SU-DHL-6 (cell line): Measurements from ENCODE around the gene PAIP2.

Experiments
- H2AFZ ChIP-seq: fragments of 200-600 bp; sonication (generic); 2 replicates; pipeline ENCODE4 v1.6.1; 2014; ENCODE audit warnings: low read depth, mild to moderate bottlenecking, moderate library complexity, mixed read lengths, antibody characterized with exemption, low read length; ENCODE audit not compliant: severe bottlenecking
- H3F3A ChIP-seq: fragments of 200-600 bp; shearing (Covaris generic); 2 replicates; pipeline ENCODE4 v1.6.0; 2016; ENCODE audit warnings: antibody characterized with exemption, mild to moderate bottlenecking; ENCODE audit not compliant: insufficient read depth
- H3K27ac ChIP-seq: fragments of 200-600 bp; sonication (generic); 2 replicates; pipeline ENCODE4 v1.5.1; 2016; ENCODE audit warnings: low read depth, mild to moderate bottlenecking, low read length, moderate library complexity, mixed read lengths
- H3K27me3 ChIP-seq: fragments of 200-600 bp; sonication (generic), shearing (Covaris generic); 2 replicates; pipeline ENCODE4 v1.6.0; 2014; ENCODE audit warnings: mild to moderate bottlenecking, low read length
- H3K36me3 ChIP-seq: fragments of 200-600 bp; sonication (generic); 2 replicates; pipeline ENCODE4 v1.6.1; 2014; ENCODE audit warnings: mild to moderate bottlenecking, low read length, mixed read lengths
- H3K4me2 ChIP-seq: fragments of 300-600, 200-600 bp; shearing (Covaris generic), sonication (generic); 2 replicates; pipeline ENCODE4 v1.6.0; 2014; ENCODE audit warnings: low read length, low read depth, mild to moderate bottlenecking; ENCODE audit not compliant: poor library complexity, severe bottlenecking
- H3K4me3 ChIP-seq: fragments of 200-600 bp; sonication (generic); 2 replicates; pipeline ENCODE4 v1.5.1; 2014; ENCODE audit warnings: antibody characterized with exemption, low read length, mild to moderate bottlenecking, mixed read lengths; ENCODE audit not compliant: insufficient read depth, poor library complexity, severe bottlenecking
- H3K79me2 ChIP-seq: fragments of 200-600 bp; sonication (generic); 2 replicates; pipeline ENCODE4 v1.6.1; 2014; ENCODE audit warnings: mild to moderate bottlenecking, low read length, moderate library complexity; ENCODE audit not compliant: insufficient read depth
- H3K9ac ChIP-seq: fragments of 200-600 bp; sonication (generic); 2 replicates; pipeline ENCODE4 v1.7.0; 2014; ENCODE audit warnings: mild to moderate bottlenecking, low read length
- H3K9me2 ChIP-seq: fragments of 200-600 bp; sonication (generic); replicated peaks from 2 replicates; pipeline ENCODE4 v1.6.1; 2014; ENCODE audit warnings: low read length; ENCODE audit not compliant: insufficient read depth
- H3K9me3 ChIP-seq: fragments of 200-600 bp; sonication (generic); 2 replicates; pipeline ENCODE4 v1.6.1; 2014; ENCODE audit warnings: low read length, mixed read lengths; ENCODE audit not compliant: insufficient read depth
- H4K20me1 ChIP-seq: fragments of 200-600 bp; sonication (generic); 2 replicates; pipeline ENCODE4 v1.6.1; 2014; ENCODE audit warnings: low read depth, mild to moderate bottlenecking, antibody characterized with exemption, low read length, moderate library complexity, mixed read lengths
- EZH2phosphoT487 ChIP-seq: fragments of 200-600 bp; sonication (generic), shearing (Covaris generic); conservative IDR thresholded peaks from 2 replicates; pipeline ENCODE4 v1.6.1; 2018; ENCODE audit warnings: mild to moderate bottlenecking, antibody characterized with exemption, low read length, moderate library complexity, mixed read lengths
- TF ChIP-seq, protein P1 (sequence below): fragments of 200-600 bp; sonication (generic); IDR thresholded peaks from one replicate; pipeline ENCODE4 v1.5.1; 2017; ENCODE audit warnings: antibody characterized with exemption, mild to moderate bottlenecking, low read length, moderate library complexity; ENCODE audit not compliant: insufficient read depth, poor library complexity, severe bottlenecking

Gene PAIP2

DNA sequence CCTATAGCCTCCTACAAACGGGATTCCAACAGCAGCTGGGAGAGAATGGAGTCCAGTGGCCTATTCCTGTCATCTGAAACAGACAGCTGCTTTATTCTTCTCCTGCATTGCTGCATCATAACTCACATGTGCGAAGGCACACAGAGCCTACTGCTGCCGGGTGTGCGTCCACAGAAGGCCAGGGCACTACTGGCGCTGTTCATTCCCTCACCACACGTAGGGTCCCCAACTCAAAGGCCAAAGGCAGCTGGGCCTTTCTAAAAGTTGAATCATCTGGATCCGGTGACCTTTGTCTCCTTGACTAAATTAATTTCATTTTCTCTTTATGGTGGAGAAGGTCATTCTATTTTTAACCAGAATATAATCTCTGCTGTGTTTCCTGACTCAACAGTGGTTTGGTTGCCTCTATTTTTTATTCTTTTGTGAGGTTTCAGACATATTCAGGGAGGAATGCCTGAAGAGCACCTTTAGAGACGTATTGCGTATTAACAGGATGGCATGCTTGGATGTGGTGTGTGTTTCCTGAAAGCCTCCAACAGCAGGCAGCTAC lies 73.0 kb downstream of the PAIP2 start:
- no peaks in the 10 kb centered on the region for H3K79me2 ChIP-seq
- H3F3A ChIP-seq, result no peaks in the 10 kb centered on the region
- H3K27ac ChIP-seq, result no peak overlapping the region
- no peak overlapping the region for H2AFZ ChIP-seq
- H3K9me3 ChIP-seq, result no peaks in the 10 kb centered on the region
- H3K4me2 ChIP-seq, result no peak overlapping the region
- H3K4me3 ChIP-seq, result no peak overlapping the region
- no peaks in the 10 kb centered on the region for H4K20me1 ChIP-seq
- no peaks in the 10 kb centered on the region for H3K27me3 ChIP-seq
- H3K9ac ChIP-seq, result no peak overlapping the region
- H3K36me3 ChIP-seq, result no peaks in the 10 kb centered on the region
- H3K9me2 ChIP-seq, result no peaks in the 10 kb centered on the region
- TF ChIP-seq EZH2phosphoT487, result no peak
- TF ChIP-seq, protein P1, sequence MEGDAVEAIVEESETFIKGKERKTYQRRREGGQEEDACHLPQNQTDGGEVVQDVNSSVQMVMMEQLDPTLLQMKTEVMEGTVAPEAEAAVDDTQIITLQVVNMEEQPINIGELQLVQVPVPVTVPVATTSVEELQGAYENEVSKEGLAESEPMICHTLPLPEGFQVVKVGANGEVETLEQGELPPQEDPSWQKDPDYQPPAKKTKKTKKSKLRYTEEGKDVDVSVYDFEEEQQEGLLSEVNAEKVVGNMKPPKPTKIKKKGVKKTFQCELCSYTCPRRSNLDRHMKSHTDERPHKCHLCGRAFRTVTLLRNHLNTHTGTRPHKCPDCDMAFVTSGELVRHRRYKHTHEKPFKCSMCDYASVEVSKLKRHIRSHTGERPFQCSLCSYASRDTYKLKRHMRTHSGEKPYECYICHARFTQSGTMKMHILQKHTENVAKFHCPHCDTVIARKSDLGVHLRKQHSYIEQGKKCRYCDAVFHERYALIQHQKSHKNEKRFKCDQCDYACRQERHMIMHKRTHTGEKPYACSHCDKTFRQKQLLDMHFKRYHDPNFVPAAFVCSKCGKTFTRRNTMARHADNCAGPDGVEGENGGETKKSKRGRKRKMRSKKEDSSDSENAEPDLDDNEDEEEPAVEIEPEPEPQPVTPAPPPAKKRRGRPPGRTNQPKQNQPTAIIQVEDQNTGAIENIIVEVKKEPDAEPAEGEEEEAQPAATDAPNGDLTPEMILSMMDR, result no peak

DNA sequence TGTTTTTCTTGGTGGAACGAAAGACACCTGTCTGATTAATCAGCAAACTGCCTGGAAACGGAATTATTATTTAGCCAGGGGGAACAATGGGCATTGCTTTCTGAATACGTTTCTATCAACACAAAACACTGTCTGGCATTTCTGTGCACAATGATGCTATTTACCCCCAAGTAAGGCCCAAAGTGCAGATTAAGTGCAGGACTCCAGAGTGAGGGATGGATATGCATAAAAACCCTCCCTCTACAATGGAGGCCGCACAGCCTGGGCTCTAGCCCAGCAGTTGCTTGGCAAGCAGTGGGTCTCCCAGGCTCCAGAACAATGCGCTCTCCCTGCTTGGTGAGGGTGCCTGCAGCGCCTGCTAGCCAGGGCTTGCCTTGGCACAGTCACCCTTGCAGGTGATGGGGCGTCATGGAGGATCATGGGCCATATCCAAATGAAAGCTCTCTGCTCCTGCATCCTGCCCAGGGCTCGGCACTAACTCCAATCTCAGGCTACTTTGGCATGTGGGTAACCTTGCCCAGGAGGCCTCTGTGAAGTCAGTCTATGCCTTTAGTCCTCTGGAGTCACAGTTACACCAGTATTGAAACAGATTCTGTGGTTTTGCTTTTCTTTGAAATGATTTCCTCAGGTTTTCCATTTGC lies 73.7 kb downstream of the PAIP2 start:
- TF ChIP-seq, protein P1, result no peak
- TF ChIP-seq EZH2phosphoT487, result no peak
- Histone ChIP-seq H4K20me1 (no peaks in the 10 kb centered on the region), H3K4me2 (no peak overlapping the region), H3K9ac (no peak overlapping the region), H3K4me3 (no peak overlapping the region), H3F3A (no peaks in the 10 kb centered on the region), H2AFZ (no peak overlapping the region), H3K27me3 (no peaks in the 10 kb centered on the region), H3K9me3 (no peaks in the 10 kb centered on the region), H3K36me3 (no peaks in the 10 kb centered on the region), H3K9me2 (no peaks in the 10 kb centered on the region), H3K79me2 (no peaks in the 10 kb centered on the region), H3K27ac (no peak overlapping the region)

DNA sequence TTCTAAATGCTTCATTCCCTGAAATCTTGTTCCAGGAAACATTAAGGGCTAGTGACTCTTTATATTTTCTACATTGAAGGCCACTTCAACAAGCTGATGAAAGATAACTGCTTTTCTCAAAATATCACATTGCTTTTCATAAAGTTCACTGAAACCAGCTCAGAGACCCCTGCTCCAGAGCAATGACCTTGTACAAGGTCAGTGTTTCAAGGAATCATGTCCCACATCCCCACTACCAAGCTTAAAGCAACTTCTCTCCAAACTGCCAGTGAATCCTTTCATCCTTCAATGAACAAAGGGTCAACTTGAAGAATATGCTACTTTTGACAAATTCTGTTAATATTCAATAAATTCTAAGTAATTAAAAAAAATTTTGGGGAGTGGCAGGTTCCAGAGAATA lies 74.2 kb downstream of the PAIP2 start:
- Histone ChIP-seq H3K4me3 (no peak overlapping the region), H3K27me3 (no peaks in the 10 kb centered on the region), H3K36me3 (no peaks in the 10 kb centered on the region), H4K20me1 (no peaks in the 10 kb centered on the region), H3K79me2 (no peaks in the 10 kb centered on the region), H3K9me2 (no peaks in the 10 kb centered on the region), H3K9me3 (no peaks in the 10 kb centered on the region), H3K4me2 (no peak overlapping the region), H3K27ac (no peak overlapping the region), H3K9ac (no peak overlapping the region), H3F3A (no peaks in the 10 kb centered on the region), H2AFZ (no peak overlapping the region)
- TF ChIP-seq, protein P1, result no peak
- TF ChIP-seq EZH2phosphoT487, result no peak
